ENCODE measurements around the gene SPRR3.

Gene SPRR3

DNA sequence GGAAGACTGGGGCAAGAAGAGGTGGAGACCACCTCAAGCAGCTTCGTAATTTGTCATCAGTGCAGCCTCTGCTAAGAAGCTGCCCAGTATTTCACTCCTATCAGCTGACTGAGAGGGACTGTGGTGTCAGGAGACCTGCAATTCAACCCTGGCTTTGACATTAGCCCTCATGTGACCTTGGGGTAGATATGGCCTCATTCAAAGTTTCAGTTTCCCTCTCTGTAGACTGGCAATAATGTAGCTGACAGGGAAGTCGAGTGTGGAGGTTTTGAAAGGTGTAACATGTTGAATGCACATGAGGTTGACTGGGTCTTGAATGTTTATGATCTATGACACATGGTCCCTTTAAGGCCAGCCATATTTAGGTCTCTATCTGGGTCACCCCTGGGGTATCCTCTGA, 33.3 kb upstream of the SPRR3 start:
- H3K4me1 ChIP-seq, result no peaks in the 10 kb centered on the region
- TF ChIP-seq, protein P1, sequence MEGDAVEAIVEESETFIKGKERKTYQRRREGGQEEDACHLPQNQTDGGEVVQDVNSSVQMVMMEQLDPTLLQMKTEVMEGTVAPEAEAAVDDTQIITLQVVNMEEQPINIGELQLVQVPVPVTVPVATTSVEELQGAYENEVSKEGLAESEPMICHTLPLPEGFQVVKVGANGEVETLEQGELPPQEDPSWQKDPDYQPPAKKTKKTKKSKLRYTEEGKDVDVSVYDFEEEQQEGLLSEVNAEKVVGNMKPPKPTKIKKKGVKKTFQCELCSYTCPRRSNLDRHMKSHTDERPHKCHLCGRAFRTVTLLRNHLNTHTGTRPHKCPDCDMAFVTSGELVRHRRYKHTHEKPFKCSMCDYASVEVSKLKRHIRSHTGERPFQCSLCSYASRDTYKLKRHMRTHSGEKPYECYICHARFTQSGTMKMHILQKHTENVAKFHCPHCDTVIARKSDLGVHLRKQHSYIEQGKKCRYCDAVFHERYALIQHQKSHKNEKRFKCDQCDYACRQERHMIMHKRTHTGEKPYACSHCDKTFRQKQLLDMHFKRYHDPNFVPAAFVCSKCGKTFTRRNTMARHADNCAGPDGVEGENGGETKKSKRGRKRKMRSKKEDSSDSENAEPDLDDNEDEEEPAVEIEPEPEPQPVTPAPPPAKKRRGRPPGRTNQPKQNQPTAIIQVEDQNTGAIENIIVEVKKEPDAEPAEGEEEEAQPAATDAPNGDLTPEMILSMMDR (IDR thresholded peaks at IDR 0.05; ENCODE audit: low read depth, low read length), result no peak
- no peak overlapping the region for H3K4me3 ChIP-seq (ENCODE audit: low read depth, low read length)
- H3K9me3 ChIP-seq, result no peaks in the 10 kb centered on the region
- H3K27me3 ChIP-seq, result no peaks in the 10 kb centered on the region
- no peak for DNase-seq
- H3K36me3 ChIP-seq, result no peaks in the 10 kb centered on the region

DNA sequence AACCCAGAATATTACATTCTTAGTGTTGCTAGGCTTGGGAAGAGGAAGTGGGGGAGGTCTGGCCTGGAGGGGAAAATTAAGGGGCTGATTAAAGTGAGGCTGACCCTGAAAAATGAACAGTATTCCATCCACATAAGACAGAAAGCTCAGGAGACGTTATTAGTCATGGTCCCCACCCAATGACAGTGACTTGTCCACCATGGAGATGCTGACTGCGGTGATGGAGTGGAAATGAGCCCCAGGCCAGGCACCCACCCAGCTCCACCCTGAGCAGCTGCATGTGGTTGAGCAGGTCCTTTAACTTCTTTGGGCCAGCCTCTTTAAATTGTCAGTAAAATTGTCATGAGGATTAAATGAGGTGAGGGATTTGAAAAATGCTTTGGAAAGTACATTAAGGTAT, 32.5 kb upstream of the SPRR3 start:
- H3K4me3 ChIP-seq (ENCODE audit: low read depth, low read length), result no peak overlapping the region
- no peaks in the 10 kb centered on the region for H3K4me1 ChIP-seq
- no peaks in the 10 kb centered on the region for H3K27me3 ChIP-seq
- TF ChIP-seq, protein P1 (IDR thresholded peaks at IDR 0.05; ENCODE audit: low read depth, low read length), result no peak
- no peaks in the 10 kb centered on the region for H3K9me3 ChIP-seq
- no peaks in the 10 kb centered on the region for H3K36me3 ChIP-seq
- no peak for DNase-seq

DNA sequence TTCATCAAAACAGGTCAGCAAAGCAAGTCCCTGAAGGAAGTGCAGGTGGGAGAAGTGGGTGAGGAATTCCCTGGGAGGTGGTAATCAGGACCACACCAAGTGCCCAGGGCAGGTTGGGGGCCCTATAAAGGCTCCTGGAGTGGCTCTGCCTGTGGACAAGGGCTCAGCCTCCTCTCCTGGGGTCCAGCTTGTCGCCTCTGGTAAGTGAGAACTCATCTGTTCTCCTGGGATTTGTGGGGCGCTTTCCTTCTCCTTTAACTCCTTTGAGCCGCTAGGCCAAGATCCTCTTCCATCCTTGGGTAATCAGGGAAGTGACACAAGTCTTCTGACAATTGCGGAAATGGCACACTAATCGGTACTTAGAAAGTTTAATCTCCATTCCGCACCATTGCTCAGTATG, 31.1 kb upstream of the SPRR3 start, which contains the start of gene SPRR4:
TSS of gene SPRR4 (plus strand) at position 154 of the 400 bp plus-strand sequence. CDS start 1,243 bp downstream, outside the sequence.
- no peak within 1 kb of the TSS for H3K4me3 ChIP-seq (ENCODE audit: low read depth, low read length)
- TF ChIP-seq, protein P1 (IDR thresholded peaks at IDR 0.05; ENCODE audit: low read depth, low read length), result no peak
- no peaks in the 10 kb centered on the region for H3K9me3 ChIP-seq
- DNase-seq, result no peak
- H3K4me1 ChIP-seq, result no peaks in the 10 kb centered on the region
- H3K27me3 ChIP-seq, result no peaks in the 10 kb centered on the region; the same call in 1 of the 2 replicates
- no peaks in the 10 kb centered on the region for H3K36me3 ChIP-seq

DNA sequence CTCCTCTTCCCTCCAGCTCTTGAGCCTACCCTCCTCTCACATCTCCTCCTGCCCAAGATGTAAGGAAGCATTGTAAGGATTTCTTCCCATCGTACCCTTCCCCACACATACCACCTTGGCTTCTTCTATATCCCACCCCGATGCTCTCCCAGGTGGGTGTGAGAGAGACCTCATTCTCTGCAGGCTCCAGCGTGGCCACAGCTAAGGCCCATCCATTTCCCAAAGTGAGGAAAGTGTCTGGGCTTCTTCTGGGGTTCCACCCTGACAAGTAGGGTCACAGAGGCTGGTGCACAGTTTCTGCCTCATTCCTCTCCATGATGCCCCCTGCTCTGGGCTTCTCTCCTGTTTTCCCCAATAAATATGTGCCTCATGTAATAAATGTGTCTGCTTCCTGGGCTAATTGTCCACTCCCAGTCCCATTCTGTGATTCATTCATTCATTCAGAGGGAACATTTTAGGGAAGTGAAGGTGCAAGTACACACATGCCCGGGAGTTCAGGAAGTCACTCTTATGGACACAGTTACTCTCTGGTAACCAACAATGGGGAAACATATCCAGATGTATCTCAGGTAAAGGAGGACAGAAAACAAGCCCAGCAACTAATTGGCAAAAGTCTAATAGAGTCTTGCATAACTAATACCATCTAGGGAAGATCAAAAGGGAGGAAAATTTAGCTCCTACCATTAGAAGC, 29.2 kb upstream of the SPRR3 start:
- TF ChIP-seq, protein P1 (IDR thresholded peaks at IDR 0.05; ENCODE audit: low read depth, low read length), result no peak
- DNase-seq, result no peak
- no peaks in the 10 kb centered on the region for H3K9me3 ChIP-seq
- H3K36me3 ChIP-seq, result no peaks in the 10 kb centered on the region
- no peaks in the 10 kb centered on the region; the same call in 1 of the 2 replicates for H3K27me3 ChIP-seq
- H3K4me3 ChIP-seq (ENCODE audit: low read depth, low read length), result no peak overlapping the region
- H3K4me1 ChIP-seq, result no peaks in the 10 kb centered on the region

DNA sequence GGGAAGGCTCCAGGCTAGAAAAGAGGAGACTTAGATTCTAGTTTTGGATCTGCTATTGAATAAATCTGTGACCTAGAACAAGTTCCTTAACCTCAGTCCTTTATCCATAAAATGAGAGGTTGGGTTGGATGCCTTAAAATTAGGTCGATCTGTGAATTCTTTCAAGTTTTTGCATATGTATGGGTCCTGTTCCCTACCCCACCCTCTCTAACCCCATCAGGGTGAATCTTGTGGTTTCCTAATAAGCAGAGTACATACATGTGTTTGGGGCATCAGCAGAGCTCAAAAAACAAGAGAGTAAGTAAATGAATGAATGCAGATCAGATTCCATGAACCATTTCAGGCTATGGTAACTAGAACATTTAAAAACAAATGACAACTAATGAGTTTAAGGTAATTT, 24.9 kb upstream of the SPRR3 start:
- Histone ChIP-seq H3K9me3 (no peaks in the 10 kb centered on the region), H3K36me3 (no peaks in the 10 kb centered on the region), H3K4me1 (no peaks in the 10 kb centered on the region), H3K27me3 (no peaks in the 10 kb centered on the region; the same call in 1 of the 2 replicates), H3K4me3 (ENCODE audit: low read depth, low read length) (no peak overlapping the region)
- TF ChIP-seq, protein P1 (IDR thresholded peaks at IDR 0.05; ENCODE audit: low read depth, low read length), result no peak
- DNase-seq, result no peak

DNA sequence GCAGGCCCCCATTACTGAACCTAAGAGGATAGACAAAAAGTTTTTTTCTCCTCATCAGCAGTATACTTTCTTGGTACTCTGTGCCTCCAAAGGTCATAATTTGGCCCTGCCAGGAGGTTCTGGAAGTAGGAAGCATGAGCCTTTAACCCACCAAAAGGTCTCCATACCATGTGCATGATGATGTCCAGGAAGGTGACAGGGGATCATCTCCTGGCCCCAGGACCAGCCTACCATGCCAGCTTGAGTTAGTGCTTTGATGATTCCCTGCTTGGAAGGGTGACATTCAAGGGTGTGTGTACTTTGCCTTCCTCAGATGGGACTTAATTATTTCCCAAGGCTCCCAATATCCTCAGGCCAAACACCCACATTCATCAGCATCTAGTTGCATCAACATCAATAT, 23.9 kb upstream of the SPRR3 start:
- H3K4me1 ChIP-seq, result no peaks in the 10 kb centered on the region
- no peak overlapping the region for H3K4me3 ChIP-seq (ENCODE audit: low read depth, low read length)
- H3K9me3 ChIP-seq, result no peaks in the 10 kb centered on the region
- H3K27me3 ChIP-seq, result no peaks in the 10 kb centered on the region; the same call in 1 of the 2 replicates
- TF ChIP-seq, protein P1 (IDR thresholded peaks at IDR 0.05; ENCODE audit: low read depth, low read length), result no peak
- H3K36me3 ChIP-seq, result no peaks in the 10 kb centered on the region
- DNase-seq, result no peak

Data from BE2C (cell line).